HepG2 (cell line): ENCODE measurements around the gene KLHDC8B. TPM values are rescaled to one million over a fixed set of nuclear protein-coding genes. Genes with fewer than 3 reads are reported as not detected.
A peak's percentile ranks its signal among the peaks of the same experiment; 100 is the strongest.

Experiments
- FUBP1 ChIP-seq: sonication (generic); formaldehyde crosslinking; IDR thresholded peaks from 2 replicates; pipeline ENCODE4 v1.5.1; 2020; ENCODE audit warnings: missing genetic modification reagents, mild to moderate bottlenecking, borderline replicate concordance
- HNF1A ChIP-seq, 2 experiments: sonication (generic) in 1 of 2; formaldehyde crosslinking in 1 of 2; IDR thresholded peaks; 2 replicates each; pipeline versions ENCODE4 v1.4.0 to v1.6.1; 2016 to 2020; ENCODE audit warnings: borderline replicate concordance in 1 of 2, low read depth in 1 of 2, mild to moderate bottlenecking in 1 of 2, missing genetic modification reagents in 1 of 2
- NR2F2 ChIP-seq: IDR thresholded peaks from 2 replicates; pipeline ENCODE4 v1.6.1; 2012; ENCODE audit warnings: low read depth, inconsistent platforms, borderline replicate concordance
- SATB2 ChIP-seq: sonication (generic); formaldehyde crosslinking; IDR thresholded peaks from 2 replicates; pipeline ENCODE4 v1.5.0; 2020; ENCODE audit warnings: missing genetic modification reagents
- SOX6 ChIP-seq, 2 experiments: fragments of 450-650 bp in 1 of 2; sonication (generic) in 1 of 2; formaldehyde crosslinking in 1 of 2; IDR thresholded peaks; 2 replicates each; pipeline versions ENCODE4 v1.4.0 to v1.6.1; 2017 to 2020; ENCODE audit warnings: antibody characterized with exemption in 1 of 2, mild to moderate bottlenecking in 1 of 2, missing genetic modification reagents in 1 of 2
- SP1 ChIP-seq, 2 experiments: fragments of 450-650 bp in 1 of 2; sonication (generic) in 1 of 2; formaldehyde crosslinking in 1 of 2; IDR thresholded peaks; 2 replicates each; pipeline versions ENCODE4 v1.4.0 to v1.6.1; 2016 to 2020; ENCODE audit warnings: missing genetic modification reagents in 1 of 2
- UBTF ChIP-seq: sonication (generic); formaldehyde crosslinking; IDR thresholded peaks from 2 replicates; pipeline ENCODE4 v1.4.0; 2020; ENCODE audit warnings: mild to moderate bottlenecking, missing genetic modification reagents
- ZBTB20 ChIP-seq: sonication (generic); formaldehyde crosslinking; IDR thresholded peaks from 2 replicates; pipeline ENCODE4 v1.8.1; 2023; ENCODE audit warnings: missing genetic modification reagents, low read depth, mild to moderate bottlenecking, borderline replicate concordance
- ZNF331 ChIP-seq: sonication (generic); formaldehyde crosslinking; IDR thresholded peaks from 2 replicates; pipeline ENCODE4 v1.4.0; 2020; ENCODE audit warnings: missing genetic modification reagents
- ZNF770 ChIP-seq: sonication (generic); formaldehyde crosslinking; IDR thresholded peaks from 2 replicates; pipeline ENCODE4 v1.5.0; 2020; ENCODE audit warnings: mild to moderate bottlenecking, missing genetic modification reagents
- ZNF780A ChIP-seq: sonication (generic); formaldehyde crosslinking; IDR thresholded peaks from 2 replicates; pipeline ENCODE4 v1.8.0; 2022; ENCODE audit warnings: mild to moderate bottlenecking, missing genetic modification reagents, moderate library complexity
- ZSCAN31 ChIP-seq: sonication (generic); formaldehyde crosslinking; IDR thresholded peaks from 2 replicates; pipeline ENCODE4 v1.5.0; 2020; ENCODE audit warnings: low read depth, mild to moderate bottlenecking, missing genetic modification reagents
- polyA plus RNA-seq, 8 experiments: library from polyadenylated mRNA; depleted of rRNA in 3 of 8; stranded (reverse) in 7 of 8; unstranded in 1 of 8; fragments of >200 nt; fragmentation: Illumina TruSeq in 4 of 8; extraction: Trizol in 4 of 8; gene quantifications; 2 replicates each; pipeline versions ENCODE4 v1.2.1 to v1.2.3, GENCODE V29; 2011 to 2016; ENCODE audit warnings: low read depth in 4 of 8, missing spikeins in 1 of 8, mixed read lengths in 1 of 8; ENCODE audit not compliant: insufficient read depth in 1 of 8
- total RNA-seq, 5 experiments: library from RNA; depleted of rRNA; stranded (reverse); fragments of >200 nt; fragmentation: Illumina TruSeq; extraction: Trizol; gene quantifications; 2 replicates each; pipeline ENCODE4 v1.2.3, GENCODE V29; 2016; ENCODE audit warnings: low read depth in 1 of 5
- TF ChIP-seq, protein P1 (sequence below): sonication (generic); formaldehyde crosslinking; IDR thresholded peaks from 2 replicates; pipeline ENCODE4 v1.8.0; 2022; ENCODE audit warnings: mild to moderate bottlenecking, missing genetic modification reagents, moderate library complexity

Gene KLHDC8B
- total and polyA plus RNA-seq, 2 of the 13 experiments (the other 11 are each of a cell fraction or from before 2014, with no cell fraction given): 17.2 to 17.8 TPM

GRCh38 chr3:49165771-49166751, 5.3 kb upstream of the KLHDC8B start, which contains the start of gene CCDC71 (continued):
- TF ChIP-seq HNF1A (IDR thresholded peaks at IDR 0.05; ENCODE audit: low read depth) (no peak), HNF1A (CRISPR knock-in tag; IDR thresholded peaks at IDR 0.05; ENCODE audit: borderline replicate concordance) (no peak), ZNF770 (CRISPR knock-in tag) (no peak), FUBP1 (CRISPR knock-in tag) (no peak), SP1 (IDR thresholded peaks at IDR 0.05) (no peak), SP1 (CRISPR knock-in tag; IDR thresholded peaks at IDR 0.05) (peak; percentile 36; the same call in 1 of the 2 replicates), UBTF (CRISPR knock-in tag) (0 out of 2 replicates have a peak, but pooled peaks have one; percentile 9), SATB2 (CRISPR knock-in tag) (no peak), NR2F2 (peak; percentile 41; the same call in 1 of the 2 replicates), ZNF780A (CRISPR knock-in tag) (no peak), SOX6 (IDR thresholded peaks at IDR 0.05) (no peak), SOX6 (CRISPR knock-in tag; IDR thresholded peaks at IDR 0.05) (no peak; the same call in 1 of the 2 replicates), ZBTB20 (CRISPR knock-in tag) (0 out of 2 replicates have a peak, but pooled peaks have one; percentile 39), ZNF331 (peak; percentile 37; the same call in 1 of the 2 replicates), ZSCAN31 (CRISPR knock-in tag) (no peak)
- TF ChIP-seq, protein P1, sequence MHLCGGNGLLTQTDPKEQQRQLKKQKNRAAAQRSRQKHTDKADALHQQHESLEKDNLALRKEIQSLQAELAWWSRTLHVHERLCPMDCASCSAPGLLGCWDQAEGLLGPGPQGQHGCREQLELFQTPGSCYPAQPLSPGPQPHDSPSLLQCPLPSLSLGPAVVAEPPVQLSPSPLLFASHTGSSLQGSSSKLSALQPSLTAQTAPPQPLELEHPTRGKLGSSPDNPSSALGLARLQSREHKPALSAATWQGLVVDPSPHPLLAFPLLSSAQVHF (CRISPR knock-in tag): no peak
